HK-2 (cell line): ENCODE measurements around the gene CCNK.

Experiments
- DNase-seq: peaks from one replicate; pipeline ENCODE4 v3.0.0-alpha.2; 2018; ENCODE audit not compliant: unreplicated experiment

Gene CCNK

GRCh38 chr14:99480917-99481744, at the start of gene CCNK:
CCNK (plus strand) TSS chr14:99481409; CDS start chr14:99492678, 11,269 bp downstream.
- DNase-seq, result peak; percentile 100

- no peak for DNase-seq
Observed at GRCh38 chr14:99431986-99432385, 49.2 kb upstream of the CCNK start.

GRCh38 chr14:99432485-99432884, 48.7 kb upstream of the CCNK start:
- DNase-seq, result no peak

- DNase-seq, result no peak
Observed at GRCh38 chr14:99435327-99435726, 45.9 kb upstream of the CCNK start.

- no peak for DNase-seq
Observed at GRCh38 chr14:99436247-99437180, 44.7 kb upstream of the CCNK start.

- no peak for DNase-seq
Observed at GRCh38 chr14:99437706-99438105, 43.5 kb upstream of the CCNK start.

GRCh38 chr14:99440278-99440677, 40.9 kb upstream of the CCNK start:
- DNase-seq, result no peak

- no peak for DNase-seq
Observed at GRCh38 chr14:99441157-99441870, 39.9 kb upstream of the CCNK start.

GRCh38 chr14:99441918-99442317, 39.3 kb upstream of the CCNK start:
- no peak for DNase-seq

- DNase-seq, result no peak
Observed at GRCh38 chr14:99445931-99446330, 35.3 kb upstream of the CCNK start.

- no peak for DNase-seq
Observed at GRCh38 chr14:99447739-99448138, 33.5 kb upstream of the CCNK start.

- DNase-seq, result no peak
Observed at GRCh38 chr14:99450266-99450665, 30.9 kb upstream of the CCNK start.

GRCh38 chr14:99451234-99451633, 30.0 kb upstream of the CCNK start:
- DNase-seq, result no peak

GRCh38 chr14:99452968-99453367, 28.2 kb upstream of the CCNK start:
- DNase-seq, result no peak

GRCh38 chr14:99454246-99454645, 27.0 kb upstream of the CCNK start:
- DNase-seq, result no peak

- DNase-seq, result no peak
Observed at GRCh38 chr14:99459481-99460100, 21.6 kb upstream of the CCNK start.

GRCh38 chr14:99460793-99461192, 20.4 kb upstream of the CCNK start:
- no peak for DNase-seq

GRCh38 chr14:99461411-99462085, 19.7 kb upstream of the CCNK start:
- DNase-seq, result no peak

GRCh38 chr14:99462210-99462609, 19.0 kb upstream of the CCNK start:
- no peak for DNase-seq

- DNase-seq, result no peak
Observed at GRCh38 chr14:99463974-99464373, 17.2 kb upstream of the CCNK start.

- no peak for DNase-seq
Observed at GRCh38 chr14:99465288-99465687, 15.9 kb upstream of the CCNK start.
